ENCODE results near the gene RPL22L1.

DNA sequence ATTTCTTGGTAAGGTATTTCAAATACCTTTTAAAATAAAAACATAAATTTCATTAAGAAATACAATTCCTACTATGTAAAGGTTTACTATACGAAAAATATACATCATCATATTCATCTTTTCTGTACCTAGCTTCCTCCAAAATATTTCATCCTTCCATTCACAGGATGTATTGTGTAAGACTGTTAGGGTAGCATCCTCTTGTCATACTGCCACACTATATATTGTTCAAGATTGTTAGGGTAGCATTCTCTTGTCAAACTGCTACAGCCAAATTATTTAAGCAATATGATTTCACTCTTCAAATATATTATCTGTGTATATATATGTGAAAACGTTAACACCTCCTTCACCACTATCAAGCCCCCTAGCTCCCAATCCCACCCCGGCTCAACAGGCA, 3.5 kb downstream of the RPL22L1 start:
- TF ChIP-seq, protein P1, sequence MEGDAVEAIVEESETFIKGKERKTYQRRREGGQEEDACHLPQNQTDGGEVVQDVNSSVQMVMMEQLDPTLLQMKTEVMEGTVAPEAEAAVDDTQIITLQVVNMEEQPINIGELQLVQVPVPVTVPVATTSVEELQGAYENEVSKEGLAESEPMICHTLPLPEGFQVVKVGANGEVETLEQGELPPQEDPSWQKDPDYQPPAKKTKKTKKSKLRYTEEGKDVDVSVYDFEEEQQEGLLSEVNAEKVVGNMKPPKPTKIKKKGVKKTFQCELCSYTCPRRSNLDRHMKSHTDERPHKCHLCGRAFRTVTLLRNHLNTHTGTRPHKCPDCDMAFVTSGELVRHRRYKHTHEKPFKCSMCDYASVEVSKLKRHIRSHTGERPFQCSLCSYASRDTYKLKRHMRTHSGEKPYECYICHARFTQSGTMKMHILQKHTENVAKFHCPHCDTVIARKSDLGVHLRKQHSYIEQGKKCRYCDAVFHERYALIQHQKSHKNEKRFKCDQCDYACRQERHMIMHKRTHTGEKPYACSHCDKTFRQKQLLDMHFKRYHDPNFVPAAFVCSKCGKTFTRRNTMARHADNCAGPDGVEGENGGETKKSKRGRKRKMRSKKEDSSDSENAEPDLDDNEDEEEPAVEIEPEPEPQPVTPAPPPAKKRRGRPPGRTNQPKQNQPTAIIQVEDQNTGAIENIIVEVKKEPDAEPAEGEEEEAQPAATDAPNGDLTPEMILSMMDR (IDR thresholded peaks at IDR 0.05): no peak
- no peak for TF ChIP-seq POLR2A (IDR thresholded peaks at IDR 0.05)
